ENCODE measurements around the gene KLF4. TPM values are rescaled to one million over a fixed set of nuclear protein-coding genes. Genes with fewer than 3 reads are reported as not detected.

KLF4 gene
- total RNA-seq, 1 experiment from 2014 or later, result 5.2 TPM

GRCh38 chr9:107489144-107489673 is 360 bp downstream of the KLF4 start:
- BruUV-seq (replicated peaks), result no TSS peak
- ATAC-seq (peak; percentile 35), DNase-seq (ENCODE audit: low read depth, low spot score) (no peak)
- H3K27me3 ChIP-seq (ENCODE audit: control insufficient read depth, insufficient read depth, low read length), result no peaks in the 10 kb centered on the region
- H3K4me3 ChIP-seq (ENCODE audit: low read depth in 2 of 2, low read length in 2 of 2), result peak overlapping the region; percentile 45 to 65
- CTCF ChIA-PET, result no interaction called here
- no peaks in the 10 kb centered on the region; the same call in 1 of the 2 replicates for H3K4me1 ChIP-seq (ENCODE audit: control insufficient read depth, insufficient read depth, low read length)
- H3K27ac ChIP-seq (ENCODE audit: low read length), result no peak overlapping the region
- H3K36me3 ChIP-seq (ENCODE audit: control insufficient read depth, insufficient read depth, low read length), result no peaks in the 10 kb centered on the region; the same call in 1 of the 2 replicates
- intact Hi-C loops (cut with micrococcal nuclease; ENCODE audit: unreplicated experiment) (loop anchor here (10.0 kb wide), 1 partner anchor 64 kb away; no protein-coding TSS in a partner anchor), in situ Hi-C loops (cut with HindIII; ENCODE audit: low pct_unique_long_range_greater_than_20kb, low sequenced_read_pairs) (no loop called here)
- POLR2A ChIA-PET, result interaction anchor here (0.7 kb wide), 1 partner anchor 1194 kb away, joined by 4 read pairs; no protein-coding TSS in a partner anchor
- no peaks in the 10 kb centered on the region for H3K9me3 ChIP-seq (ENCODE audit: control insufficient read depth, insufficient read depth, low read depth, low read length)
- no peak for TF ChIP-seq CTCF (IDR thresholded peaks at IDR 0.05)
- TF ChIP-seq SIN3A (IDR thresholded peaks at IDR 0.05; ENCODE audit: borderline replicate concordance, insufficient read depth, low read depth, low read length), result no peak
- TF ChIP-seq POLR2AphosphoS5 (IDR thresholded peaks at IDR 0.05; ENCODE audit: low read depth, low read length), result no peak
- no peak for TF ChIP-seq TCF7L2 (IDR thresholded peaks at IDR 0.05; ENCODE audit: low read depth, low read length)
- no peak for TF ChIP-seq REST (IDR thresholded peaks at IDR 0.05; ENCODE audit: insufficient read depth in 1 of 2, low read depth in 2 of 2, low read length in 1 of 2)

GRCh38 chr9:107488375-107489143 is 1.0 kb downstream of the KLF4 start:
- H3K4me3 ChIP-seq (ENCODE audit: low read depth in 2 of 2, low read length in 2 of 2), result peak overlapping the region; percentile 45 to 65
- CTCF ChIA-PET, result no interaction called here
- BruUV-seq (replicated peaks), result TSS peak; percentile 77
- no peaks in the 10 kb centered on the region for H3K27me3 ChIP-seq (ENCODE audit: control insufficient read depth, insufficient read depth, low read length)
- ATAC-seq, result peak; percentile 20
- H3K4me1 ChIP-seq (ENCODE audit: control insufficient read depth, insufficient read depth, low read length), result no peaks in the 10 kb centered on the region; the same call in 1 of the 2 replicates
- TF ChIP-seq POLR2AphosphoS5 (IDR thresholded peaks at IDR 0.05; ENCODE audit: low read depth, low read length), result no peak
- TF ChIP-seq CTCF (IDR thresholded peaks at IDR 0.05), result no peak
- no peak for TF ChIP-seq SIN3A (IDR thresholded peaks at IDR 0.05; ENCODE audit: borderline replicate concordance, insufficient read depth, low read depth, low read length)
- TF ChIP-seq REST (IDR thresholded peaks at IDR 0.05; ENCODE audit: insufficient read depth in 1 of 2, low read depth in 2 of 2, low read length in 1 of 2), result no peak
- no peak for TF ChIP-seq TCF7L2 (IDR thresholded peaks at IDR 0.05; ENCODE audit: low read depth, low read length)
- H3K36me3 ChIP-seq (ENCODE audit: control insufficient read depth, insufficient read depth, low read length), result no peaks in the 10 kb centered on the region; the same call in 1 of the 2 replicates
- no peak for DNase-seq (ENCODE audit: low read depth, low spot score)
- POLR2A ChIA-PET, result no interaction called here
- no peaks in the 10 kb centered on the region for H3K9me3 ChIP-seq (ENCODE audit: control insufficient read depth, insufficient read depth, low read depth, low read length)
- in situ Hi-C loops (cut with HindIII; ENCODE audit: low pct_unique_long_range_greater_than_20kb, low sequenced_read_pairs) (no loop called here), intact Hi-C loops (cut with micrococcal nuclease; ENCODE audit: unreplicated experiment) (loop anchor here (10.0 kb wide), 1 partner anchor 64 kb away; no protein-coding TSS in a partner anchor)
- H3K27ac ChIP-seq (ENCODE audit: low read length), result no peak overlapping the region

All from Panc1 (cell line).